ENCODE measurements around the gene PTPRU.

- TF ChIP-seq CTCF (IDR thresholded peaks at IDR 0.05) = no peak
- TF ChIP-seq POLR2A (IDR thresholded peaks at IDR 0.05) = no peak
Observed at GRCh38 chr1:29320156-29320940, 84.0 kb downstream of the PTPRU start.

Data from vagina (tissue), 2 donors.